Stimulated activated naive CD8-positive, alpha-beta T cell treated with anti-CD3 and anti-CD28 coated beads, Interleukin-15, Interleukin-2, amounts not matched to agents 100 ng/mL and 50 ng/mL, for 24 hours (primary cell): Measurements from ENCODE around the gene NANP.
"Not testable (repeated sequence)": the region's sequence is repeated elsewhere in the genome, so short reads cannot be mapped to it uniquely, and the experiment has no call there.

Experiments
- H3K27ac Mint-ChIP-seq: one replicate; pipeline ENCODE4 v1.8.0; 2021; ENCODE audit warnings: mild to moderate bottlenecking, mixed read lengths
- H3K27me3 Mint-ChIP-seq: one replicate; pipeline ENCODE4 v1.8.0; 2021; ENCODE audit warnings: mixed read lengths
- H3K36me3 Mint-ChIP-seq: one replicate; pipeline ENCODE4 v1.8.0; 2021; ENCODE audit warnings: low read depth, mixed read lengths
- H3K4me1 Mint-ChIP-seq: one replicate; pipeline ENCODE4 v1.8.0; 2021; ENCODE audit warnings: low read depth, mixed read lengths
- H3K4me3 Mint-ChIP-seq: one replicate; pipeline ENCODE4 v1.8.0; 2021; ENCODE audit warnings: mild to moderate bottlenecking, mixed read lengths
- H3K9me3 Mint-ChIP-seq: one replicate; pipeline ENCODE4 v1.8.0; 2021; ENCODE audit warnings: mixed read lengths

NANP gene

DNA sequence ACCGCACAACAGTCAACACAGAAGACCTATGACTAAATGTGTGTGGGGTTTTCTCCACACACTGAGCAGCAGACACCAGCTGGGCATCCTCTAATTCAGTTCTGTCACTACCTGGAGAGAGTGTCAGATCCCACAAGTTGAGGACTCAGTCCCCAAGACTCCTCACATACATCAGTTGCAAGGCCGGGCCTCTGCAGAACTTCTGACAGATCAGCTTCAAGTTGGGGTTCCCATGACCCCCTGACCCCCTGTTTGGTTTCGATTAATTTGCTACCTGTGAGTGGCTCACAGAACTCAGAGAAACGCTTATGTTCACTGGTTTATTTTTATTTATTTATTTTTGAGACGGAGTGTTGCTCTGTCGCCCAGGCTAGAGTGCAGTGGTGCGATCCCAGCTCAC lies 35.3 kb downstream of the NANP start:
- no peak overlapping the region for H3K4me3 Mint-ChIP-seq
- no peak overlapping the region for H3K27ac Mint-ChIP-seq
- peaks cover 10% of the 10 kb centered on the region for H3K4me1 Mint-ChIP-seq
- H3K36me3 Mint-ChIP-seq, result no peaks in the 10 kb centered on the region
- H3K27me3 Mint-ChIP-seq, result peaks cover 8% of the 10 kb centered on the region
- no peaks in the 10 kb centered on the region for H3K9me3 Mint-ChIP-seq

DNA sequence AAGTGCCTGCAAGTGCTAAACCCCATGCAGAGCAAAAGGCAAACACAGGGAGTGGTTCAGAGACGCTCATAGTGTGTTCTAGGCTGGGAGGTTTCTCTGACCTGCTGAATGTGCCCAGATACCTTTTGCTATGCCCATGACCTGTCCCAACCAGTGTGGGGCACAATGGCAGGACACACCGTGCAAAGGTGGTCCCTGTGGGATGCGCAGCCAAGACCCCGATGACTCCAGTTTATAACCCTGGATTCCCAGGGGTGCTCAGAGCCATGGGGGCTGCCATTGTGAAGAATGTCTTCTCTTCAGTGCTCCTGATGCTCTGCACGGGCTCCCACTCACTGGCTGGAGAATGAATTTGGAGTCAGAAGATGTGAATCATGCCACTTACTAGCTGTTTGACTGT lies 36.3 kb downstream of the NANP start:
- H3K4me3 Mint-ChIP-seq, result no peak overlapping the region
- H3K27ac Mint-ChIP-seq, result no peak overlapping the region
- H3K9me3 Mint-ChIP-seq, result no peaks in the 10 kb centered on the region
- no peaks in the 10 kb centered on the region for H3K36me3 Mint-ChIP-seq
- H3K27me3 Mint-ChIP-seq, result peaks cover 18% of the 10 kb centered on the region
- H3K4me1 Mint-ChIP-seq, result peaks cover 13% of the 10 kb centered on the region

GRCh38 chr20:25586877-25587276 lies 36.9 kb downstream of the NANP start:
- Mint-ChIP-seq H3K27ac (no peak overlapping the region), H3K4me1 (peaks cover 13% of the 10 kb centered on the region)

GRCh38 chr20:25584905-25585704 lies 38.7 kb downstream of the NANP start, which contains the start of gene NINL:
Gene NINL (minus strand): TSS chr20:25585531. CDS start chr20:25526587, 58,944 bp downstream.
- Mint-ChIP-seq H3K9me3 (no peaks in the 10 kb centered on the region), H3K36me3 (no peaks in the 10 kb centered on the region), H3K27me3 (peaks cover 22% of the 10 kb centered on the region), H3K4me1 (peaks cover 13% of the 10 kb centered on the region), H3K4me3 (peak within 1 kb of the TSS; percentile 81), H3K27ac (peak within 1 kb of the TSS; percentile 53)

More at GRCh38 chr20:25586877-25587276, 36.9 kb downstream of the NANP start:
- Mint-ChIP-seq H3K4me3 (no peak overlapping the region), H3K9me3 (no peaks in the 10 kb centered on the region), H3K27me3 (peaks cover 22% of the 10 kb centered on the region), H3K36me3 (no peaks in the 10 kb centered on the region)

DNA sequence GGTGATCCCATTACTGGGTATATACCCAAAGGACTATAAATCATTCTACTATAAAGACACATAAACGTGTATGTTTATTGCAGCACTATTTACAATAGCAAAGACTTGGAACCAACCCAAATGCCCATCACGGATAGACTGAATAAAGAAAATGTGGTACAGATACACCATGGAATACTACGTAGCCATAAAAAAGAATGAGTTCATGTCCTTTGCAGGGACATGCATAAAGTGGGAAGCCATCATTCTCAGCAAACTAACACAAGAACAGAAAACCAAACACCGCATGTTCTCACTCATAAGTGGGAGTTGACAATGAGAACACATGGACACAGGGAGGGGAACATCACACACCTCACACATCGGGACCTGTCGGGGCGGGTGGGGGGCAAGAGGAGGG lies 40.2 kb downstream of the NANP start:
- not testable (repeated sequence) for H3K36me3 Mint-ChIP-seq, H3K9me3 Mint-ChIP-seq
- Mint-ChIP-seq H3K27ac (peak overlapping the region; percentile 84), H3K27me3 (peaks cover 22% of the 10 kb centered on the region), H3K4me3 (peak overlapping the region; percentile 58), H3K4me1 (peaks cover 13% of the 10 kb centered on the region)

GRCh38 chr20:25580711-25581110 lies 43.1 kb downstream of the NANP start:
- H3K9me3 Mint-ChIP-seq, result no peaks in the 10 kb centered on the region

DNA sequence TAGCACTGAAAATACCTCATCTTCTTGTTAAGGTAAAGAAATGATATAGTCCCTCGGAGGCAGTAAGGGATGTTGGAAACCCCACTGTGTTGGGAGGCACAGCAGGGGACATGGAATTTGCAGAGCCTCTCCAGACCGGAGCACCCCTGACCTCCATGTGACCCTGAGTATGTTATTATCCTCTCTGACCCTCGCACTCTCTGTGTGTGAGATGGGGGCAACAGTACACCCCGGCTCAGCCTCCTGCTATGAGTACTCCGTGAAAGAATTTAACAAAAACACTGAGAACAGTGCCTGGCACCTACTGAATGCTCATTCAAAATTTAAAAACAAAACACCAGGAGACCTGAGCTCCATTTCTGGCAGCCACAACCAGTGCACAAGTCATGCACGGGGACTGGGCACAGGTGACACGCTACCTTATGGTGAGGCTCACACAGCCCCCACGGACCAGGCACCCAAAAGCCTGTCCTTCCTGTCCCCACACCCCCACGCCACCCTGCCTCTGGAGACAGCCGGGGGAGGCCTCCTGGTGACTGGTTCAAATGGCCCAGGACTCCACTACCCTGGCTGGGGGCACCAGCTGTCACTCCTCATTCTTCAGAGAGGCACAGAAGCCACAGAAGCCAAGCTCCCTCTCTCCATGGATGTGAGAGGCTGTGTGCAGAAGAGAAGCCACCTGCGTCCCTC lies 44.6 kb downstream of the NANP start:
- H3K36me3 Mint-ChIP-seq, result no peaks in the 10 kb centered on the region

More at GRCh38 chr20:25580711-25581110, 43.1 kb downstream of the NANP start:
- peaks cover 13% of the 10 kb centered on the region for H3K4me1 Mint-ChIP-seq
- no peak overlapping the region for H3K27ac Mint-ChIP-seq
- peaks cover 22% of the 10 kb centered on the region for H3K27me3 Mint-ChIP-seq
- H3K36me3 Mint-ChIP-seq, result no peaks in the 10 kb centered on the region
- no peak overlapping the region for H3K4me3 Mint-ChIP-seq

GRCh38 chr20:25576783-25577530 lies 46.9 kb downstream of the NANP start:
- no peak overlapping the region for H3K4me3 Mint-ChIP-seq
- no peaks in the 10 kb centered on the region for H3K4me1 Mint-ChIP-seq
- H3K9me3 Mint-ChIP-seq, result no peaks in the 10 kb centered on the region
- H3K27ac Mint-ChIP-seq, result no peak overlapping the region
- no peaks in the 10 kb centered on the region for H3K36me3 Mint-ChIP-seq
- H3K27me3 Mint-ChIP-seq, result no peaks in the 10 kb centered on the region

More for the DNA sequence above, 44.6 kb downstream of the NANP start:
- Mint-ChIP-seq H3K4me1 (peaks cover 8% of the 10 kb centered on the region), H3K27ac (no peak overlapping the region), H3K9me3 (no peaks in the 10 kb centered on the region), H3K27me3 (peaks cover 17% of the 10 kb centered on the region), H3K4me3 (no peak overlapping the region)

- Mint-ChIP-seq H3K4me1 (no peaks in the 10 kb centered on the region), H3K27ac (no peak overlapping the region), H3K4me3 (no peak overlapping the region), H3K27me3 (no peaks in the 10 kb centered on the region), H3K36me3 (no peaks in the 10 kb centered on the region), H3K9me3 (no peaks in the 10 kb centered on the region)
Measured at GRCh38 chr20:25574411-25574810, 49.4 kb downstream of the NANP start.

GRCh38 chr20:25573288-25574251 lies 50.2 kb downstream of the NANP start:
- Mint-ChIP-seq H3K4me1 (no peaks in the 10 kb centered on the region), H3K4me3 (no peak overlapping the region), H3K27ac (no peak overlapping the region)

DNA sequence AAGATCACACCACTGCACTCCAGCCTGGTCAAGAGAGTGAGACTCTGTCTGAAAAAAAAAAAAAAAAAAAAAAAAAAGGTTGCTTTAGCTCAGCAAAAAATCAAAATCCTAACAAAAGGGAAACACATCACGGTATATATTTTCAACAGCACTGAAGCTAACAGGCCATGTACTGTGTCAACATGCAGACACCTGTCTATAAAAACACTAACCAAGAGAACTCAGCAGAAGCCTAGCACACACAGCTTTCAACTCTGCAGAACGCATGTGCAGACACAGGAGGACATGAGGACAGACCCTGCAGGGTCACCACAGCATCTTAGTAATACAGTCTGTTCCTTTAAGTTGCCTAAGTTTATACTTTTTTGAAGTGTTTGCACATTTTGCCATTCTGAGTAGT lies 52.0 kb downstream of the NANP start:
- Mint-ChIP-seq H3K27ac (no peak overlapping the region), H3K4me3 (no peak overlapping the region), H3K36me3 (no peaks in the 10 kb centered on the region), H3K9me3 (no peaks in the 10 kb centered on the region), H3K27me3 (no peaks in the 10 kb centered on the region), H3K4me1 (peaks cover 6% of the 10 kb centered on the region)

More at GRCh38 chr20:25573288-25574251, 50.2 kb downstream of the NANP start:
- Mint-ChIP-seq H3K27me3 (no peaks in the 10 kb centered on the region), H3K9me3 (no peaks in the 10 kb centered on the region), H3K36me3 (no peaks in the 10 kb centered on the region)

- Mint-ChIP-seq H3K27me3 (no peaks in the 10 kb centered on the region), H3K27ac (no peak overlapping the region), H3K4me3 (no peak overlapping the region), H3K9me3 (no peaks in the 10 kb centered on the region), H3K36me3 (no peaks in the 10 kb centered on the region), H3K4me1 (peaks cover 6% of the 10 kb centered on the region)
Measured at GRCh38 chr20:25571240-25571639, 52.6 kb downstream of the NANP start.

- H3K4me1 Mint-ChIP-seq, result peaks cover 6% of the 10 kb centered on the region
- H3K27me3 Mint-ChIP-seq, result no peaks in the 10 kb centered on the region
- H3K9me3 Mint-ChIP-seq, result no peaks in the 10 kb centered on the region
- no peaks in the 10 kb centered on the region for H3K36me3 Mint-ChIP-seq
- no peak overlapping the region for H3K27ac Mint-ChIP-seq
- H3K4me3 Mint-ChIP-seq, result no peak overlapping the region
Measured at GRCh38 chr20:25570148-25570530, 53.7 kb downstream of the NANP start.

DNA sequence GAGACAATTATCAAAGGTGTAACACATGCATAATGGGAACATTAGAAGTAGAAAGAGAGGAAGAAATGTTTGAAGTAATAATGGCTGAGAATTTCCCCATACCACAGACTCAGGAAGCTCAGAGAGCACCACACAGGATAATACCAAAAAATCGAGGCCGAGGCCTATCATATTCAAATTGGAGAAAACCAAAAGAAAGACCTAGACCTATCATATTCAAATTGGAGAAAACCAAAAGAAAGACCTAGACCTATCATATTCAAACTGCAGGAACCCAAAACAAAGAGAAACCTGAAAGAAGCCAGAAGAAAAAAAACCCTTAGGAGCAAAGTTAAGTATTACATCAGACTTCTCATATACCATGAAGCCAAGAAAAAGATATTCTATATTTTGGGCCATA lies 56.5 kb downstream of the NANP start:
- H3K27ac Mint-ChIP-seq, result no peak overlapping the region
- no peaks in the 10 kb centered on the region for H3K9me3 Mint-ChIP-seq
- peaks cover 6% of the 10 kb centered on the region for H3K4me1 Mint-ChIP-seq
- H3K27me3 Mint-ChIP-seq, result no peaks in the 10 kb centered on the region
- no peak overlapping the region for H3K4me3 Mint-ChIP-seq
- no peaks in the 10 kb centered on the region for H3K36me3 Mint-ChIP-seq
